HG02970 (cell line): ENCODE data around the gene PREX1.
"Not testable (repeated sequence)": the region's sequence is repeated elsewhere in the genome, so short reads cannot be mapped to it uniquely, and the experiment has no call there.

Experiments used
- ATAC-seq: cut with Tn5 transposase; IDR thresholded peaks from one replicate; pipeline ENCODE4 v1.9.1; 2021; ENCODE audit warnings: mild to moderate bottlenecking, moderate library complexity, moderate number of reproducible peaks; ENCODE audit not compliant: unreplicated experiment, low FRiP score

The PREX1 gene

DNA sequence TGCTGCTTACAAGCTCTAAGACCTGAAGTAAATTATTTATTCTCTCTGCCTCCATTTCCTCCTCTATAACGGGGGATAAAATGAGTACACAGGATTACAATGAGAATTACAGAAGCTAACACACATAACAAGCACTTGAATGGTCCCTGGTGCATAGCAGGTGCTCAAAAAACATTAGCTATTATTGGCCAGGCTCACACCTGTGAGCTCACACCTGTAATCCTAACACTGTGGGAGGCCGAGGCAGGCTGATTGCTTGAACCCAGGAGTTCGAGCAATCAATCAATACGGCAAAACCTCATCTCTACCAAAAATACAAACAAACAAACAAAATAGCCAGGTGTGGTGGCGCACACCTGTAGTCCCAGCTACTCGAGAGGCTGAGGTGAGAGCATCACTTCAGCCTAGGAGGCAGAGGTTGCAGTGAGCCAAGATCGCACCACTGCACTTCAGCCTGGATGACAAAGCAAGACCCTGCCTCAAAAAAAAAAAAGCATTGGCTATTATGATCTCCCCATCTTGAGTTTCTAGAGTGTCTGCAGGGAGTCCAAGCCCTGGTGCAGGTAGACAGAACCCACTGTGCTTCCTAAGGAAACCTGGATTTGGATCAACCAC lies 68.1 kb downstream of the PREX1 start:
- no peak for ATAC-seq

DNA sequence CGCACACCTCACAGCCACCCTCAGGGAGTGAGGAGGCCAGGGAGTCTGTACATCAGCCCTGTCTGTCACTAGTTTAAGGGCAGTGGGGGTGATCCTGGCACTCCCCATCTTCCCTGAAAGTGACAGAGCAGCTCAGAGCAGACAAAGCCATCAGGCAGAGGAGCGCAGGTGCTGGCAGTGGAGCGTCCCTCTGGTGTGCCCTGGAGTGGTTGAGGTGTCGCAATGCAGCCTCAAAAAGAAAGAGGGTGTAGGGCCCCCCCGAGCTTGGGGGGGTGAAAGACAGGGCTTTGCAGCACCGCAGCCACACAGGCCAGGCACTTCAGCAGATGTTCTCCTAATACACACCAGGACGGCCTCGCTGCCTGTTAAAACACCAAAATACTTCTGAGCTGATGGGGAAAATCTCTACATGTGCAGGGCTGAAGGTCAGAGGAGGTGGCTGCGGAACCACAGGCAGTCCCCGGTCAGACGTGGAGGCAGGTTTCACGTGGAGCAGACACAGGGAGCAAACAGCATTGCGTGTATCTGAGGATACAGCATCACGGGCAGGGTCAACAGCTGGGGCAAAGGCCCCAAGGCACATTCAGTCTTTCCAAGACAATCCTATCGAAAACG lies 69.5 kb downstream of the PREX1 start:
- ATAC-seq, result no peak

DNA sequence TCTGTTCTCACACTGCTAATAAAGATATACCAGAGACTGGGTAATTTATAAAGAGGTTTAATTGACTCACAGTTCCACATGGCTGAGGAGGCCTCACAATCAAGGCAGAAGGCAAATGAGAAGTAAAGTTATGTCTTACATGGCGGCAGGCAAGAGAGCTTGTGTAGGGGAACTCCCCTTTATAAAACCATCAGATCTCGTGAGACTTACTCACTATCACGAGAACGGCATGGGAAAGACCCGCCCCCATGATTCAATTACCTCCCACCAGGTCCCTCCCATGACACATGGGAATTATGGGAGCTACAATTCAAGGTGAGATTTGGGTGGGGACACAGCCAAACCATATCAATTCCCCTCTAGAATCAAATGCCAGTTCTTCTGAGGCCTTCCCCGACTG lies 71.0 kb downstream of the PREX1 start:
- ATAC-seq, result not testable (repeated sequence)

DNA sequence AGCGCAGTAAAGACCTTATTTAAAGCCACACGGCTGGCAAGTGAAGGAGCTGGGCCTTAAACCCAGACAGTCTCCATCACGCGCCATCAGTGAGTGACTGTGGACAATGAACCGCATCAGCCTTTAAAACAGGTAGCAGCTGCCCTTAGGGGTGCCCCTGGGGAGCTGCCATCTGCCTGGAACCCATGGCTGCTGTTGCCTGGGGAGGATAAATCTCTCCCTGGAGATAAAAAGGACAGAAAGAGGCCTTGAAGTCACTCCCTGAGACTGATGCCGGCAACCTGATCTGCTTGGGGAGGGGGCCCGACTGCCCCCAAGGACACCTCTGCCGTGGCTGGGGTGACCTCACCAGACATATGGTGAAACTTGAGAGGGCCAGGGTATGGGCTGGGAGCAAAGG lies 73.5 kb downstream of the PREX1 start:
- ATAC-seq, result no peak

DNA sequence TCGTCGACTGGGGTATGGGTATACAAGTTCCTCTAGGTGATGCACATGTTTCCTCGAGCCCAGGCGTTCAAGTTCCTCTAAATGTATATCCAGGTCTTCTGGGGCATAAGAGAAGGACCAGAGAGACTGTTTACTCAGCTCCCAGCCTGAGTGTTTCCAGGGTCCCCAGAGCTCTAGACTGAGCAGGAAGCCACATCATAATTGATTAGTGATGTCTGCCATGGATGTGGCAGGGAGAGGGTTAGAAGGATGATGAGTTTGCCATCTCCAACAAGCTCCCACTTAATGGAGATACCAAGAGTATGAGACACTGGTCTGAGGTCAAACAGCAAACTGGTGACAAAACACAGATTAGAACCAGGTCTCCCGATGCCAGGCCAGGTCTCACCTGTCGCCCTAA lies 74.8 kb downstream of the PREX1 start:
- ATAC-seq, result no peak

DNA sequence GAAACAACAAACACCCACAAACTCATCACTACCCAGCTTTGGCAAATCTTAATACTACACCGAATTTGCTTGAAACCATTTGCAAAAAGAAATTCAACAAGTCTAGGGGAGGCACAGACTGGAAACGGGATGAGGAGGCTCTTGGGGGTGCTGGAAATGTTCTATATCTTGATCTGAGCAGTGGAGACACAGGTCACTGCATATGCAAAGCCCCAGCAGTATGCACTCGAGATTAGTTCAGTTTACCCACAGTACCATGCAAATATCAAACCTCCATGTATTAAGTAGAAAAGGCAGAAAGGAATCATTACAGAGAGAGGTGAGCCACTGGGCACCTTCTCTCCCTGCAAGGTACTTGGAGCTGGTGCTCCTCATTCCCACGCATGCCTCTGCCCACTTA lies 75.9 kb downstream of the PREX1 start:
- ATAC-seq, result no peak

DNA sequence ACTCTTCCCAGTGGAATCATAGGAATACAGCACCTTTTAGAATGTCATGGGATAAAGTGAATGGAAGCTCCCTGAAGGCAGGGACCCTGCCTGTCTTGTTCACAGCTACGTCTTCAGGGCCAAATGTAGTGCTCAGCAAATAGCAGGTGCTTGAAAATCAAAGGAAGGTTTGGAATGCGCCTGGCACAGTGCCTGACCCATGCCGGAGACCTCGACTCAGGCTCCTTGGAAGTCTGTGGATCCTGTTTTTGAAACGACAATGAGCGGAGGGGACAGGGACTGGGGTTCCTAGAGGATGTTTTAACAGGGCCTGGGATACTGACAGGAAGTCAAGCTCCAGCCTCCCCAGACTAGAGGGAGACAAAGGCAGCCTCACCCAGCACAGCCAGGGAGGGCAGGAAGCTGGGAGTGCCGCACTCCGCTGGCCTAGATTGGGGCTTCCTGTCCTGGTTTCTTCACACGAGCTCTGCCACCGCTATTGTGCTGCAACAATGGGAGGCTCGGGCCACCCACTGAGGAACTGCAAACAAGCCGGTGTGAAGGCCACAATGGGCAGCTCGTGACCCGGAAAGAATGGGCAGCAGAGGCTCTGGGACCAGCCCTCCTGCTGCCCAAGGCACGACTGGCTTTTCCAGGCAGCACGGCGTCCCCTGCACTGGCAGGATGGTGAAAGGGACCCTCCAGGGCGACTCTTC lies 76.7 kb downstream of the PREX1 start:
- no peak for ATAC-seq

DNA sequence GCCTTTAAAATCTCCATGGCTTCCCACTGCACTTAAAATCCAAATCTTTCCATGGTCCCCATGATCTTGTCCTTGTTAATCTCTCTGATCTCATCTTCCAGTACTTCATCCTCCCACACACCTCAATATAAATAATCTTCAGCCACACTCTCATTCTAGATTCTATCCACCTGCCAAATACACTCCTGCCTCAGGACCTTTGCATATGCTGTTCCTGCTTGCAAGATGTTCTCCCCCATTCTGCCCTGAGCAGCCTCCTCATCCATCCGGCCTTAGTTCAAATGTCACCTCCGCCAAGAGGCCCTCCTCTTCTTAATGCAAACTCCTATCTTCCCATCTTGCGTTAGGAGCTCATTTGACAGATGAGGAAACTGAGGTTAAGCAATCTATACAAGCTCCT lies 77.4 kb downstream of the PREX1 start:
- no peak for ATAC-seq

DNA sequence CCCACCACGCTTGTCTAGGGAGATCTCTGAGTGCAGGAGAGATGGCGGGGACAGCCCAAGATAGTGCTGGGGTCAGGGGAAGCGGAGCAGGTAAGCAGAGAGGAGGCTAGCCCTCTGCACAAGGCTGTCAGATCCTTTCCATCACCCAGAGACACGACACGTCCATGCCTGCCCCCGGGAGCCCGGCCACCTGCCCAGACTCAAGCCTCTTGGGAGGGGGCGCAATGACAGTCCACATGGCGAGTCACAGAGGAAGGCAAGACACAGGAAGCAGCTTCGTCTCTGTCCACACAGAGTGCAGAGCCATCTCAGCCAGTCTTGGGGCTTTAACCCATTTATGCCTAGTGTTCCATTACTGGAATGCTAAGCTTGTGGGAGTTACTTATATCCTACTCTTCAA lies 78.4 kb downstream of the PREX1 start:
- ATAC-seq, result no peak

DNA sequence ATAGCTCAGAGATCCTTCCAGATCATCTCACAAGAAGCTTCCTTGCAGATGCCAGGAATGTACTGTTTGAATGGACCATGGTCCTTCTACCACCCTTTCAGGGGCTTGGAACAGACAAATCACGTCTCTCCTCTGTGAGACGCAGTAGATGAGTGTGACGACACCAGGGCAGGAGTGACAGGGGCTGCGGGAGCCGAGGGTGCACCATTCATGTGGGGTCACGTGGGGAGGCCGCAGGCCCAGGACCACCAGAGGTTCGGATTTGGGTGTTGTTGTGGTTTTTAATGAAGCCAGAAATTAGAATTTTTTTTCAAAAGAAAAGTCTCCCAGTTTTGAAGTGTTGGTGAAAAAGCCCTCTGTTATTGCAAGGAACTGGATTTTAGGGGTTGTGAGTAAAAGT lies 79.2 kb downstream of the PREX1 start:
- ATAC-seq, result no peak

DNA sequence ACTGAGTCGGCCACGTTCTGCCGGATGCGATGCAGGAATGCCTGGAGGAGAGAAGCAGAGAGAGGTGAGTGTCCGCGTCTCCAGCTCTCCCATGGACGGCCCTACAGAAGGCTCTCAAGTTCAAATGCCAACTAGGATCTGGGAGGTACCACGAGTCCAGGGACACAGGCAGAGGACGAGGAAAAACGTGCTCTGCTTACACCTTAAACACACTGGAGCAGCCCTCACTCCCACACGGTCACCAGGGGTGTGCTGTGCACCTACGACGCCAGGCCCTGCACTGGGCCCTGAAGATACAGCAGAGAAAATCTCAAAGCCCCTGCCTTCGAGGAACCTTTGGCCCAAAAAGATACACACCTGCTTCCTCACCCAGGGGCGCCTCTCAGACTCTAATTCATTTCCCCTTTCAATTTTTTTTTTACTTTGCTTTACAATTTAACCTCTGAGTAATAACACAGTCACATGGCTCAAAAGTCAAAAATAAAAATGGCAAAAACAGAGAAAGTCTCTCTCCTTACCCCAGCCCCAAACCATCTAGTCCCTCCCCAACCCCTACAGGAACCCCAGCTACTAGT lies 79.9 kb downstream of the PREX1 start:
- no peak for ATAC-seq

DNA sequence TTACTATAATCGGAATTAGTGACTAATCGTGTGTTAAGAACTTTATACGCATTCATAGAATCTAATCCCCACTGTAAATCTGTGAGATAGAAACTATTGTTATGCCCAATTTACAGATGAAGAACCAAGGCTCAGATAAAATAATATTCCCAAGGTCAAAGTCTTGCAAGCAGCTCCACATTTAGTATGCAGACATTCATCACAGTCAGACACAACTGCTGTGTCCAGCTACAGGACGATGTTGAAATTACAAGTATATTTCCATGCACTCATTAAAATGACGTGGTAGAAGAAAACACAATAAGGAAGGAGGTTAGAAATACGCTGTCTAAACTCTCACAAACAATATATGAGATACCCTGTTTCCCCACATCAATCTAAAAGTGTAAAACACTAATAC lies 82.5 kb downstream of the PREX1 start:
- ATAC-seq, result no peak

DNA sequence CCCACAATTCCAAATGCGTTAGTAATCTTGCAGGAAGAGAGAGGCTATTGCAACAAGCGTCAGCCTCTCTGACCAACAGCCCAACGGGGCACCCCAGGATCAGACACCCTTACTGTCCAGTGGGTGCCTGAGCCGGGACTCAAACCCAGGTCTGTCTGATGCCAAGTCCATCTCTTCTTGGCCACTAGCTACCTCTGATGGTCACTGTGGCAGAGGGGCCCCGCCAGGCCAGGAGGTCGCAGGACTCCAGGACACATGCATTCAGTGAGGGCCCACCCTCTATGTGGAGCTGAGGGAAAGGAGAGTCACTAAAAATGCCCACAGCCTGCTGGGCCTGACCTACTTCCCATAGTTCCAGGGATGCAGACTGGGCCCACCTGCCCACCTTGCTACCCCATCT lies 83.3 kb downstream of the PREX1 start:
- ATAC-seq, result no peak

DNA sequence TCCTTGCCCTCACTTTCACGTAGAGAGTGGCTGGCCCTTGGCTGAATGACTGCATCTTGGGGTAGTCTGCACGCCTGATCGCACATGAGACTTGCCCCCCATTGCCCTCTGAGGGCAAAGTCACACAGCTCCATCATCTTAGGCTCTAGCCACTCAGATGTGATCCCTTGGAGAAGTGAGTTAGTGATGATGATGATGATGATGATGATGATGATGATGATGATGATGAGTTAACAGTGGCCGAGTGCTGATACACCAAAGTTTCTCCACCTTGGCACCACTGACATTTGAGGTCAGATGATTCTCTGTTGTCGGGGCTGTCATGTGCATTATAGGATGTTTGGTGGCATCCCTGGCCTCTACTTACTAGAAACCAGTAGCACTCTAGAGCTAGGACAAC lies 84.0 kb downstream of the PREX1 start:
- ATAC-seq, result no peak

DNA sequence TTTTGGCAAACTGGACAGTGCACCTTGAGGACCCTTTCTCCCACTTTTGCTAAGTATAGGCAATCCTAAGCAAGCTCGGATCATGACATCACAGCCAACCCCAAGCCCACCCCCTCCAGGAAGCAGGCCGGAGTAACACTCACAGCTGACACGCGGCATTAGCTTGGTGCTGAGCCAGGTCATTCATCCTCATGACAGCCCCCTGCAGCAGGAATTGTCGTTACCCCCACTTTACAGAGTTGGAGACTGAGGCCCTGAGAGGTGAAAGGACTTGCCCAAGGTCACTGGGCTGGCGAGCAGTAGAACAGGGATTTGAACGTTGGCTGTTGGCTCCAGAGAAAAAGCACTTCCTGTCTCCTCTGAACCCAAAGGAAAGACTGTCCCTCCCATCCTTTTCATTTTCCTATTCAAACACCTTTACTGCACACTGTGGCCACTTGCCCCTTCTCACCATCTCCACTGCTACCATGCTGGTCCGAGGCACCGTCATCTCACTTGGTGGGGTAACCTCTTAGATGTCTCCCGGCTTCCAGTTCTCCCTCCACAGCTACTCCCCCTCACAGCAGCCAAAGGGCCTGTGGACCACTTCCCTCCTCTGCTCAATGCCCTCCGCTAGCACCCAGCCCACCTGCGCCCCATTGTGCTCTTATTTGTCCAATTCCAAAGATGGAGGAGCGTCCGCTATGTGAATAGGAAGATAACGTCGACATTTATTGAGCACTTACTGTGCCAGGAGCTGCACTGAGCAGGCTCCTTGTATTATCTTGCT lies 84.7 kb downstream of the PREX1 start:
- no peak for ATAC-seq

DNA sequence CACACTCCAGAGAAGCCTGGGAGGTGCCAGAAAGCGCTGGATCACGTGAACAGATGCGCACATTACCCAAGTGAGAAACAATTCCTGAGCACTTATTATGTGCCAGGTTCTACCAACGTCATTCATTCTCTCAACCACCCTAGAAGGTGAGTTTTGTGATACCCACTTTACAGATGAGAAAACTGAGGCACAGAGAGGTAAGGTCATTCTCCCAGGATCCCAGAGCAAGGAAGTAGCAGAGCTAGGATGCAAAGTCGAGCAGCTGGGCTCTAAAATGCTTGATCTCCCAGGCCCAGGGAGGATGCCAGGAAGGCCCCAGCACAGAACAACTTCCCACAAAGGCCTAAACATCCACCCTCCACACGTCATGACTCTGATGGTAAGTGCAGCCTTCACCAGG lies 85.6 kb downstream of the PREX1 start:
- ATAC-seq, result no peak

DNA sequence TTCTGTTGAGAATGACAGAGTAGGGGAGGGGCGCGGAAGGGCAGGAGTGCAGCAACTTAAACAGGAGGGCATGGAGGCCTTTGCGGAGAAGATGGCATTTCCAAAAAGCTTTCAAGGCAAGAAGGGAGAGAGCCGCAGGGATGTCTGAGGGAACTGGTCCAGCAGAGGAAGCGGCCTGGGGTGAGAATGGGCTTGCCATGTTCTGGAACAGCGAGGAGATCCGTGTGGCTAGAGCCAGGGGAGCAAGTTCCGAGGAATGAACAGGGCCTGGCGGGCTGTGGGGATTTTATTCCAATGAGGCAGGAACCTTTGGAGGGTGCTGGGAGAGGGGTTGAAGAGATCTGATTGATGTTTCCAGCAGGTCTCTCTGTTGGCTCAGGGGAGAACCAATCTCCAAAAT lies 86.1 kb downstream of the PREX1 start:
- ATAC-seq, result no peak

DNA sequence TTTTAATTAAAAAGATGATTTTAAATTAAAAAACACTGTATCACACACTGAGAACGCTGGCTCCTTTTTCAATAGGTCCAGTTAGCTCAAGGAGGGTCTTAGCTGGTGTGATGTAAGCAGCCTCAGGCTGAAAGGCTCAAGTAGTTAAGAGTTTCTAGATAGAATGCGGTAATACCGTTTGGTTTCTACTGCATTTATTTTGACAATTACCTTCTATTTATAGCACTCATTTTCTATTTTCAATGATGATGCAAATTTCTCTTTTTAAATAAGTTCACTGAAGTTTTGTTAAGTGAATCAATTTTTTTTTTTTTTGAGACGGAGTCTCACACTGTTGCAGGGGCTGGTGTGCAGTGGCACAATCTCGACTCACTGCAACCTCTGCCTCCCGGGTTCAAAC lies 87.1 kb downstream of the PREX1 start:
- no peak for ATAC-seq

DNA sequence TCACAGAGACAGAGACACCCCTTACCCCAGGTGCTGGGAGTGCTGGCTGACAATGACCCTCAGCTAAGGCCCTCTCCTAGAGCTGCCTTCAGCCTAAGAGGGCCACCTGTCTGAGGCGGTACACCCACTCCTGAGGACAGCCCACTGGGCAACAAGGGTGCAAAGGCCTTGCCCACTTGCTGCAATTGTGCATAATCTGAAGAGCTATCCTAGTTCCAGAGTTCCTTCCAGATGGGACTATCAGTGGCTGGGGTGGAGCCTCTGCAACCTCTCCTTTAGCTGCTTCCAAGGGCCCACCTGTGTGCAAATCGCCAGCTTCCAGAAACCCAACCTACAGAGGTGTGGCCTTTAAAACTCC lies 87.5 kb downstream of the PREX1 start:
- ATAC-seq, result no peak

DNA sequence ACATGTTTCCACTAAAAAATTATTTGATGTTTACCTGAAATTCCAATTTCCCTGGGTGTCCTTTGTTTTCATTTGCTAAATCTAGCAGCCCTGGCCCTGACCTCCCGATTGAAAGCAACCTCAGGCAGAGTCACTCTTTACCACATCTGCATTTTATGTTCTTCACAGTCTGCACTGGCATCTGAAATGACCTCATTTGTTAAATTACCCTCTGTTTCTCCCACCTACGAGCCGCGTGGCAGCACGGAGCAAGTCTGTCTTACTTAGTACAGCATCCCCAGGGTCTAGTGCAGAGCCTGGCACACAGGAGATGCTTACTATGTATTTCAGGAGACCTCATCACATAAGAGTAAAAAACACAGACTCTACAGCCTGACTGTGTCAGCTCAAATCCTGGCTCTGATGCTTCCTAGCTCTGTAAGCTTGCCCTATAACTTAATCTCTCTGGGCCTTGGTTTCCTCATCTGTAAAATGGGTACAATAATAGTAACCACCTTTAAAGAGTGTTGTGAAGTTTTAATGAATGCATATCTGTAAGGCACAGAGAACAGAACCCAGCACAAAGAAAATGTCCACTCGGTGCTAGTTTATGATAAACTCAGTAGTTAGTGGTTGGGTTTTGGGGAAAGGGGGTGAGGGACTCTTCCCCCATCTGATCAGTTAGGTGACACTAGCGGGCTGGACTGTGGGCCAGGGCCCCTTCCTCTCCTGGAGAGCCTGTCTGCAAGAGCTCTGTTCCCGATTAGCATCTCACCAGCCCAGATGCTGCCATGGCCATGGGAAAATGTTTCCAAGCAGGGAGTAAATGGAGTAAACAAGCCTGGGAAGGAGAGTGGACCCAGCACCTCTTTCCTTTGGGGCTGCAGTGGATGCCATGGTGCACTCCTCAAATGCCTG lies 88.2 kb downstream of the PREX1 start:
- ATAC-seq, result no peak
